HG02884 (cell line): ENCODE data around the gene FAM240A.
"Not testable (repeated sequence)": the region's sequence is repeated elsewhere in the genome, so short reads cannot be mapped to it uniquely, and the experiment has no call there.

Source experiments
- ATAC-seq: cut with Tn5 transposase; IDR thresholded peaks from one replicate; pipeline ENCODE4 v1.9.1; 2021; ENCODE audit warnings: mild to moderate bottlenecking, moderate library complexity; ENCODE audit not compliant: unreplicated experiment

Gene FAM240A

GRCh38 chr3:46612324-46612723, at the start of gene FAM240A:
FAM240A (plus strand) TSS chr3:46612525; CDS start chr3:46612684, 159 bp downstream.
- ATAC-seq: no peak

- no peak for ATAC-seq
Measured at GRCh38 chr3:46564190-46565021, 47.9 kb upstream of the FAM240A start.

DNA sequence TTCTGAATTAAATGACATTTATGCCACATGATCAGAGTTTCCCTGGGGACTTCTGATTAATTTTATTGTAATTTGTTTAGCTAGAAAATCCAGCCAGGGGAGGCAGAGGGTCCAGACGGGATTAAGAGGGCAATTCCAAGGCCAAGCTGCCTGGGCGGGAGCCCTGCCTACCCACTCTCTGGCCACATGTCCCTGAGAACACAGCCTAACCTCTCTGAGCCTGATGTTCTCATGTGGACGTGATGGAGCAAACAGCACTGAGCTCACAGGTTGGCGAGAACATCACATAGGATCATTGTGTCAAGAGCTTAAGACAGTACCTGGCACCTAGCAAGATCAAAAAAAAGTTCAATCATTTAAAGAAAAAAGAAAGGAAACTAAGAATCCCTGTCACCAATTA, 47.2 kb upstream of the FAM240A start:
- ATAC-seq: no peak

GRCh38 chr3:46565607-46566039, 46.7 kb upstream of the FAM240A start:
- ATAC-seq: no peak

GRCh38 chr3:46566040-46566641, 46.2 kb upstream of the FAM240A start, which contains the start of gene LRRC2:
LRRC2 (minus strand) TSS chr3:46566302; CDS start chr3:46551591, 14,711 bp downstream.
- ATAC-seq: no peak

DNA sequence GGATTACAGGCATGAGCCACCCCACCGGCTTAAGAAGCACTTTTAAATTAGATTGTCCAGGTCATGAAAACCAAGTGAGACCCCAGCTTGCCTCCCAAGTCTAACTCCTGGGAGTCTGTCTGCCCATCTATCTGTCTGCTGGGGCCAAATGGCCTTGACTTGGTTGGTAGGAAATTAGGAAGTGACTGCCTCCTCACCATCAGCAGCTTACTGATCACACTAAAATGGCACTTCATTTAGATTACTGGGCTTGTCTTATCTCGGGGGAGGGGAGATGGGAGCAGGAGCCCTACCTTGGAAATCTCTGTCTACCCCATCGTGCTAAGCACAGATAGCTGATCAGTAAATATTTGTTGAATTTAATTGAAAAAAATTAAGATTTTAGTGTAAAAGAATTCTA, 40.6 kb upstream of the FAM240A start:
- no peak for ATAC-seq

- no peak for ATAC-seq
Measured at GRCh38 chr3:46573701-46574100, 38.6 kb upstream of the FAM240A start.

DNA sequence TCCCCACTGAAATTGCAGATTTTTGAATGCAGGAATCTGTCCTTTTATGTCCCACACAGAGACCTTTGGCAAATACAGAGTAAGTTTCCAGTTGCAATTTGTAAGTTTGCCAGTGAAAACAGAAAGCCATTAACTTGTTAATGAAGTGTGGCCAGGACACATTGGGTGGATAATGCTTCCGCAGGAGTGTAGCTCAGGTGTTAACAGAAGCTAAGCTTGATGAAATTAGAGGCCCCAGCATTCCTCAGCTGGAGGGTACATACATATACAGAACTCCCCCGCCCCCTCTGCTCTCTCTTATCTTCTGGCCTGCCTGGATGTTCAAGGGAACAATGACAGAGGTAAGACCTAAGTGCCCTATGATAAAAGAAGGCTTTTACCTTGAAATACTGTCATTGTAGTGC, 38.1 kb upstream of the FAM240A start:
- no peak for ATAC-seq

GRCh38 chr3:46574881-46575576, 37.3 kb upstream of the FAM240A start:
- ATAC-seq: no peak

DNA sequence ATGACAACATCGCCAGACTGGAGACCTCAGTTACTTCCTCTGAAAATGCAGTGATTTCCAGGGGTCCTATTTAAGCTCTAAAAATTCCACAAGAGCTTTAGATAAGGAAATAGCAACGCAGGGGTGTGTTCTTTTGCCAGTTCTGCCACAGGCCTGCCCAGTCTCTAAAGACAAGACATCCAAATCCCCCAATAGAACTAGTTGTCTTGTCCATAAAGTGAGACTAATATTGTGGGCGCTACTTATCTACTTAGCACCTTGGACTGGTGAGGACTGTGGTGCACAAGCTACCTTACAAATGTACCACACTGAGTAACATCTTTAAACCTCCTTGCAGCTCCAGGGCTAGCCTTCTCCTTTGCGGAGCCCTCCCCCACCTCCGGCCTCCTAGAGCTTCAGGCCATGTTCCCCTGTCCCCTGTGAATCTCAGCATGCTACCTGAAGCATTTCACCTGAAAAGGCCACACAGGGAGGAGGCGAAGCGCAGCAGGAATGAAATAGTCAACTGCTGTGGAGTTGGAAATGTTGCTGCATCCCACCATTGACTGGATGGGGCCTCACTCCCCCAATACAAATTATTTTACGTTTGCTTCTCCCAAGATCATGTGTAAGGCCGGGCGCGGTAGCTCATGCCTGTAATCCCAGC, 36.6 kb upstream of the FAM240A start:
- no peak for ATAC-seq

GRCh38 chr3:46576386-46576785, 35.9 kb upstream of the FAM240A start:
- ATAC-seq: no peak

- ATAC-seq: no peak
Measured at GRCh38 chr3:46576879-46577278, 35.4 kb upstream of the FAM240A start.

DNA sequence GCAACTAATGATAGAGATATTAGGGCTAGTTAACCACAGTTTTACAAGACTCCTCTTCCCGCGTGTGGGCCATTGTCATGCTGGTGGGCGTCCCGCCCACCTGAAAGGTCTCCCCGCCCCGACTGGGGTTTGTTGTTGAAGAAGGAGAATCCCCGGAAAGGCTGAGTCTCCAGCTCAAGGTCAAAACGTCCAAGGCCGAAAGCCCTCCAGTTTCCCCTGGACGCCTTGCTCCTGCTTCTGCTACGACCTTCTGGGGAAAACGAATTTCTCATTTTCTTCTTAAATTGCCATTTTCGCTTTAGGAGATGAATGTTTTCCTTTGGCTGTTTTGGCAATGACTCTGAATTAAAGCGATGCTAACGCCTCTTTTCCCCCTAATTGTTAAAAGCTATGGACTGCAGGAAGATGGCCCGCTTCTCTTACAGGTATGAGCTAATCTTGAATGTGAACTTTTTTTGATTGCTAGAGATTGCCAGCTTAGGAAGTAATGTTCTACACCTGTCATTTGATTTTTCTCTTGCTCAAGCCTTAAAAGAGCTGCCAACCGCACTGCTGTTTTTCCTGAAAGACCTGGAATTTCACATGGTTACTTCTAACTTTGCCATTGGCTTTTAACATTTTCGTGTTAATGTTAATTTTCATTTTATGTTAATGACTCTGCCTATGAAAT, 34.6 kb upstream of the FAM240A start:
- ATAC-seq: not testable (repeated sequence)

GRCh38 chr3:46578973-46579755, 33.2 kb upstream of the FAM240A start:
- ATAC-seq: no peak

GRCh38 chr3:46579756-46580286, 32.5 kb upstream of the FAM240A start:
- no peak for ATAC-seq

GRCh38 chr3:46580675-46581074, 31.6 kb upstream of the FAM240A start:
- ATAC-seq: no peak

DNA sequence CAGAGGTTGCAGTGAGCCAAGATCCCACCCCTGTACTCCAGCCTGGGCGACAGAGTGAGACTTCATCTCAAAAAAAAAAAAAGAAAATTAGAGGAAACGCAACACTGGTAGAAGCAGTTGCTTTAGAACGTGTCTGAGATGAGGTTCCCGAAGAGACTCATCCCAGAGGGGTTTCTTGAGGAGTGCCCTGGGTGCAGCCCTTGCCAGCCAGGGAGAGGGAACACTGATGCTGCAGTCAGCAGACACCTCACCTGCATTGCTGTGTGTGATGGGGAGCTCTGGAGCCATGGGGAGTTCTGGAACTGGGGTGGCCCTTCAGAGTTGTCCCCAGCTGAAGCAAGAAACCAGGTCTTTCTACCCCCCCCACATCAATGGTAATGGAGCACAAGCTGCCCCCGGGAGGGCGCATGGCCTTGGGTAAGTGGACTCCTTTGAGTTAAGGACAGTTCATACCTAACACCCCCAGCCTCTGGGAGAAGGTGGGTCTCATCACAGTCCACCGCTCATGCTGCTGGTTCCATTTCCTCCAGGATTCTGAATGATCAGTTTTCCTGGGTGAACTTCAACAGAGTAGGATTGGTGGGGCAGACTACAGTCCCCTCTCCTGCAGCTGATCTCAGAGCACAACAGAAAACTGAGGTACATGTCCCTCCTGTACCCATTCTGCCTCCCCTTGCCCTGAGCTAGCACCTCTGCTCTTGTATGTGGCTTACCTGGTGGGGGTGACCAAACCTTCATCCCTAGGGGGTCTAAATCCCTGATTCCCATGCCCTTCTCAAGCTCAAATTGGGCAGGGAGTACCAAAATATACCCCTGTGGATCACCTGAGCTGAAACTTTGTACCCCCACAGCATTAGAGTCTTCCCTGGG, 27.5 kb upstream of the FAM240A start:
- ATAC-seq: no peak

DNA sequence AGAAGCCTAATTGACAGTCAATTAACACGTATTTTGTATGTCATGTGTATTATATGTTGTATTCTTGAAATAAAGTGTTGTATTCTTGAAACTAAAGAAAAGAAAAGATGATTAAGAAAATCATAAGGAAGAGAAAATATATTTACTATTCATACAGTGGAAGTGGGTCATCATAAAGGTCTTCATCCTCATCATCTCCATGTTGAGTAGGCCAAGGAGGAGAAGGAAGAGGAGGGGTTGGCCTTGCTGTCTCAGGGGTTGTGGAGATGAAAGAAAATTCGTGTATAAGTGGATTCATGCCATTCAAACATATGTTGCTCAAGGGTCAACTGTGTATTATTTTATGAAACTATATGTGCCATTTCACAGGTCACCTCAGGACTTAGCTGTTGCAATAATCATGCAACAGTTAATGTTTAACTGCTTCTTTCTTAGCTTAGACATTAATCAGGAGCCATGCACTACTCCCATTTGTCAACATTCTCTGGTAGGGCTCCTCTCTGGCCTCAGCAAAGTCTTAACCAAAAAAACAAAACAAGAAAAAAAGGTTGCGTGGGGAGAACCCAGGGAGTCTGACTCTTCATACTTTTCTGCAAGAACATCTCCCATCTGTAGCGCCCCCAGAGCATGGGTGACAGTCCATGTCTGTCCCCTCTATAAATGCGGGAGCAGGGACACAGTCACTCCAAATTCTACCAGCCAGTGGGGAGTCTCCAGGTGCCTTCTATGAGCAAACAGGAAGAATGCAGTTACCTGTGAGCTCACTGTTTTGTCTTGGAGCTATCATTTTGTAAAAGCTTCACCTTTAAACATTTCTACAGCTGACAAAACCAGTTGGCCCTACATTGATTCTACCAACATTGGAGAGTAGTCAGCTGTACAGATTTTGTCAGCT, 26.3 kb upstream of the FAM240A start:
- no peak for ATAC-seq
